Measurements from ENCODE around the gene MTO1. TPM values are rescaled to one million over a fixed set of nuclear protein-coding genes. Genes with fewer than 3 reads are reported as not detected.

MTO1 gene
- total and polyA plus RNA-seq, 12 donors: 14.0 to 29.9 (median 22.9) TPM

DNA sequence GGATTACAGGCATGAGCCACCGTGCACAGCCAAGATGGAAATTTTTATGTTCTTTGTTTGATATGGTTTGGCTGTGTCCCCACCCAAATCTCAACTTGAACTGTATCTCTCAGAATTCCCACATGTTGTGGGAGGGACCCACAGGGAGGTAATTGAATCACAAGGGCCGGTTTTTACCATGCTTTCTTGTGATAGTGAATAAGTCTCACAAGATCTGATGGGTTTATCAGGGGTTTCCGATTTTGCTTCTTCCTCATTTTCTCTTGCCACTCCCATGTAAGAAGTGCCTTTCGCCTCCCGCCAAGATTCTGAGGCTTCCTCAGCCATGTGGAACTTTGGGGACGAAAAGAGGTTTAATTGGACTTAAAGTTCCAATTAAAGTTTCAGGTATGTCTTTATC is 44.7 kb downstream of the MTO1 start:
- TF ChIP-seq POLR2A (IDR thresholded peaks at IDR 0.05): no peak
- TF ChIP-seq, protein P1, sequence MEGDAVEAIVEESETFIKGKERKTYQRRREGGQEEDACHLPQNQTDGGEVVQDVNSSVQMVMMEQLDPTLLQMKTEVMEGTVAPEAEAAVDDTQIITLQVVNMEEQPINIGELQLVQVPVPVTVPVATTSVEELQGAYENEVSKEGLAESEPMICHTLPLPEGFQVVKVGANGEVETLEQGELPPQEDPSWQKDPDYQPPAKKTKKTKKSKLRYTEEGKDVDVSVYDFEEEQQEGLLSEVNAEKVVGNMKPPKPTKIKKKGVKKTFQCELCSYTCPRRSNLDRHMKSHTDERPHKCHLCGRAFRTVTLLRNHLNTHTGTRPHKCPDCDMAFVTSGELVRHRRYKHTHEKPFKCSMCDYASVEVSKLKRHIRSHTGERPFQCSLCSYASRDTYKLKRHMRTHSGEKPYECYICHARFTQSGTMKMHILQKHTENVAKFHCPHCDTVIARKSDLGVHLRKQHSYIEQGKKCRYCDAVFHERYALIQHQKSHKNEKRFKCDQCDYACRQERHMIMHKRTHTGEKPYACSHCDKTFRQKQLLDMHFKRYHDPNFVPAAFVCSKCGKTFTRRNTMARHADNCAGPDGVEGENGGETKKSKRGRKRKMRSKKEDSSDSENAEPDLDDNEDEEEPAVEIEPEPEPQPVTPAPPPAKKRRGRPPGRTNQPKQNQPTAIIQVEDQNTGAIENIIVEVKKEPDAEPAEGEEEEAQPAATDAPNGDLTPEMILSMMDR (IDR thresholded peaks at IDR 0.05): no peak

DNA sequence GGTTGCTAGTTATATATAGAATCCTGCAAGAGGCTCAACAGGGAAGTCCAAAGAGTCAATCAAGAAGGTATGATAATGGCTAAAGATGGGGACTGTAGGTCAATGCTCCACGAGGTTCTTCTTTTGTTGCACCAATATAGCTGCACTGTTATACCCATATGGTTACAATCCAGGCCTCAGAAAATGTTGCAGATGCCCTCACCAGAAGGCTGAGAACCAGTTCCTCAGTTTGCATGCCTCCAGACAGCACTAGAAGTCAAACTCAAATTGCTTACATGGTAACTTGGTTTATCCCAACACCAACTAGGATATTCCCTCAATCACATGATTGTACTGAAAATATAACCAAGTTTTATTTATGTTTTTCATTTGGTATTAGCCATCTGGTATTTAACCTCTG is 47.2 kb downstream of the MTO1 start:
- Histone ChIP-seq H3K36me3 (replicated peaks in 1 of 2) (no peaks in the 10 kb centered on the region), H3K27ac (no peak overlapping the region), H3K27me3 (no peaks in the 10 kb centered on the region), H3K4me1 (replicated peaks in 1 of 2) (no peaks in the 10 kb centered on the region), H3K9me3 (replicated peaks in 1 of 3) (no peaks in the 10 kb centered on the region), H3K4me3 (no peak overlapping the region)
- WGBS, 4 donors: 44 to 82% (median 55%) methylated on average over 1 of the region's 1 CpG
- DNase-seq: no peak
- TF ChIP-seq, protein P1 (IDR thresholded peaks at IDR 0.05): no peak
- TF ChIP-seq POLR2A (IDR thresholded peaks at IDR 0.05): no peak
- intact Hi-C loops (cut with DNase I): loop anchor here in 1 of 2 donors (10.0 kb wide), 1 partner anchor 106 kb away; no protein-coding TSS in a partner anchor

More for the DNA sequence above, 44.7 kb downstream of the MTO1 start:
- no peak overlapping the region for H3K27ac ChIP-seq
- intact Hi-C loops (cut with DNase I): loop anchor here in 1 of 2 donors (10.0 kb wide), 1 partner anchor 109 kb away; no protein-coding TSS in a partner anchor
- H3K36me3 ChIP-seq (replicated peaks in 1 of 2): peaks cover 0 to 8% of the 10 kb centered on the region in 2 donors
- no peak for DNase-seq
- no peak overlapping the region for H3K4me3 ChIP-seq
- no peaks in the 10 kb centered on the region for H3K9me3 ChIP-seq (replicated peaks in 1 of 3)
- H3K4me1 ChIP-seq (replicated peaks in 1 of 2): no peaks in the 10 kb centered on the region
- no peaks in the 10 kb centered on the region for H3K27me3 ChIP-seq
- WGBS, 4 donors: 81 to 92% (median 90%) methylated on average over 6 of the region's 6 CpGs

DNA sequence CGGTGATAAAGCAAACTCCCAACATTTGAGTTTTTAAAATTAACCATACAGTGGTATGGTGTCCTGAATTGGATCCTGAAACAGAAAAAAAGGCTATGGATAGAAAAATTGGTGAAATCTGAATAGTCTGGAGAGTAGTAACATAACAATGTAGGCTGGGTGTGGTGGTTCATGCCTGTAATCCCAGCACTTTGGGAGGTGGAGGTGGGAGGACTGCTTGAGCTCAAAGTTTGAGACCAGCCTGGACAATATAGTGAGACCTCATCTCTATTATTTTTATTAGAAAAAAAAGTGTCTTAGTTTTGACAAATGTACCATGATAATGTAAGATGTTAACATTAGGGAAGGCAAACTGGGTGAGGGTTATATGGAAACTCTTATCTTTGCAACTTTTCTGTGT is 48.3 kb downstream of the MTO1 start:
- no peaks in the 10 kb centered on the region for H3K4me1 ChIP-seq (replicated peaks in 1 of 2)
- no peaks in the 10 kb centered on the region for H3K9me3 ChIP-seq (replicated peaks in 1 of 3)
- 41 to 60% (median 50%) methylated on average over 1 of the region's 1 CpG for WGBS, 4 donors
- intact Hi-C loops (cut with DNase I): loop anchor here in 1 of 2 donors (10.0 kb wide), 1 partner anchor 105 kb away; no protein-coding TSS in a partner anchor
- H3K36me3 ChIP-seq (replicated peaks in 1 of 2): peaks cover 0 to 2% of the 10 kb centered on the region in 2 donors
- TF ChIP-seq, protein P1 (IDR thresholded peaks at IDR 0.05): no peak
- no peak for TF ChIP-seq POLR2A (IDR thresholded peaks at IDR 0.05)
- no peaks in the 10 kb centered on the region for H3K27me3 ChIP-seq
- H3K27ac ChIP-seq: no peak overlapping the region
- no peak overlapping the region for H3K4me3 ChIP-seq
- DNase-seq: no peak

DNA sequence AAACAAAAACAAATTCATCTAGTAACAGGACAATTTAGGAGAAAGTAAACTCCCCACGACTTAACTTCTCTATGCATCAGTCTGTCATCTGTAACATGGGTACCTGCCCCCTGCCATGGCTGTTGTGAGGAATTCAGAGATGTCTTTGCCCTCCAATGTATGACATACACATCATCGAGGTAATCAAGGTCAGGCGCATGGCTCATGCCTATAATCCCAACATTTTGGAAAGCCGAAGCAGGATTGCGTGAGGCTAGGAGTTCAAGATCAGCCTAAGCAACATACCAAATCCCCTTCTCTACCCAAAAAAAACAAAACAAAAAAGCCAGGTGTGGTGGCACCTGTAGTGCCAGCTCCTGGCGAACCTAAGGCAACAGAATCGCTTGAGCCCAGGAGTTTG is 50.3 kb downstream of the MTO1 start:
- 85 to 91% (median 88%) methylated on average over 7 of the region's 7 CpGs for WGBS, 4 donors
- intact Hi-C loops (cut with DNase I): no loop called here

More for the DNA sequence above, 50.3 kb downstream of the MTO1 start:
- Histone ChIP-seq H3K4me3 (no peak overlapping the region), H3K27ac (no peak overlapping the region), H3K36me3 (replicated peaks in 1 of 2) (peaks cover 0 to 21% of the 10 kb centered on the region in 2 donors), H3K4me1 (replicated peaks in 1 of 2) (peaks cover 11 to 19% of the 10 kb centered on the region in 2 donors), H3K27me3 (no peaks in the 10 kb centered on the region), H3K9me3 (replicated peaks in 1 of 3) (no peaks in the 10 kb centered on the region)
- TF ChIP-seq POLR2A (IDR thresholded peaks at IDR 0.05): no peak
- TF ChIP-seq, protein P1 (IDR thresholded peaks at IDR 0.05): no peak
- DNase-seq: peak in 1 of 7 donors; percentile 56

All from adrenal gland (tissue), 12 donors.